GM12864 (cell line): ENCODE results near the gene PPP1R1B.

Experiments
- DNase-seq: peaks from one replicate; pipeline ENCODE4 v3.0.0-alpha.2; 2011; ENCODE audit warnings: low read depth
- H3K4me3 ChIP-seq: 2 replicates; pipeline ENCODE4 v1.5.1; 2011; ENCODE audit warnings: mild to moderate bottlenecking, low read depth, low read length, control low read depth
- CTCF ChIP-seq: IDR thresholded peaks from 2 replicates; pipeline ENCODE4 v1.5.1; 2011; ENCODE audit warnings: low read depth, mild to moderate bottlenecking, moderate library complexity, low read length, control low read depth, inconsistent platforms; ENCODE audit errors: missing control alignments

Gene PPP1R1B

GRCh38 chr17:39669897-39670735, 43.4 kb downstream of the PPP1R1B start:
- no peak overlapping the region for H3K4me3 ChIP-seq
- DNase-seq = no peak
- no peak for TF ChIP-seq CTCF

DNA sequence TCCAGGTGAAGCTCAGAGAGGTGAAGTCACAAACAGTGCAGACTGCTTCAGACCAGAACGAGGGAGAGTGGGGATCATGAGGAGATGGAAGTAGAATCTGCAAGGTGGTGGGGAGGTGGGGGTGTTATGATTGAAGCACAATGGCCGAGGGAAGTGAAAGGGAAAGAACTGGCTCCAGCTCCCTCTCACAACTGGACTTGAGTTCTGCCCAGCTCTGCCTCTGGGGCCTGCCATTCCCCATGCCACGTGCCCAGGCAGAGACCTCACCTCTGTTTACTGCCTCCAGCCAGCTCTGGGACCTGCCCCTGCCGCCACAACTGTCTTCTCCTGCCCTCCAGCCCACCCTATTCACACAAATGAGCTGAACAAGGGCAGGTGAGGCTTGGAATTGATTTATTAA, 44.0 kb downstream of the PPP1R1B start:
- no peak overlapping the region for H3K4me3 ChIP-seq
- no peak for TF ChIP-seq CTCF
- no peak for DNase-seq

GRCh38 chr17:39671651-39672521, 45.1 kb downstream of the PPP1R1B start:
- no peak for DNase-seq
- TF ChIP-seq CTCF = peak; percentile 55

DNA sequence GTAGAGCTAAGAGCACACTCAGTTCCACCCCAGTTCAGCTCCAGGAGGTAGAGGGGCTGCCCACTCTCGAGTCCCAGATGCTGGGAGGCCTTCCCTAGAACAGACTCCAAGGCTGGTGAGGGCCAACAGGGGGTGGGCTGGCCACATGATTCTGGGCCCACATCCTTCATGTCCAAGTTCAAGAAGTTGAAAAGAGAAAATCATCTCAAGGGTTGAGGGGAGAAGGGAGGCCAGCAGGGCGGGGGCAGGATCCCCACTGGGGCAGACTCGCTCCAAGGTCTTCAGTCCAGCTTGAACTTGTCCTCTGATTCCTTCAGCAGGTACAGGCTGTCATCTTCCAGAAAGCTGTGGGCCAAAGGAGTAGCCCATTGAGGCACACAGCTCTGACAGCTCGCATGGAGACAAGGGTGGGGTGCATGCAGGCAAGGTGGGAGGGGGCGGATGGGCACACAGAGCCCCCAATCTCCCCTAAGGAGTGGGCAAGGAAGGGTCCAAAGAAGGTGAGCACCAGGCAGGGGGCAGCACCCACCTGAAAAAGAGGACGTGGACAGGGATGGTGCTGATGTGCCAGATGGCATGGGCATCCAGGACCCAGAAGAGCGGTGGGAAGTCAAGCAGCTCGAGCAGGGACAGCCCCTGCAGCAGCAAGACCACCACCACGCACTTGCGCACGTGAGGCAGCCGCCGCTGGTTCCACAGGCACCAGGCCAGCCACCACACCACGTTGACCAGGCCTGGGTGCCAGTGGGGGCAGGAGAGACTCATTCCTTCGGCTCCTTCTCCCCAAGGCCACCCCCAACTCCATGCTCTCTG, 46.0 kb downstream of the PPP1R1B start:
- no peak for TF ChIP-seq CTCF
- DNase-seq = no peak
- no peak overlapping the region for H3K4me3 ChIP-seq

More at GRCh38 chr17:39671651-39672521, 45.1 kb downstream of the PPP1R1B start:
- H3K4me3 ChIP-seq = no peak overlapping the region

DNA sequence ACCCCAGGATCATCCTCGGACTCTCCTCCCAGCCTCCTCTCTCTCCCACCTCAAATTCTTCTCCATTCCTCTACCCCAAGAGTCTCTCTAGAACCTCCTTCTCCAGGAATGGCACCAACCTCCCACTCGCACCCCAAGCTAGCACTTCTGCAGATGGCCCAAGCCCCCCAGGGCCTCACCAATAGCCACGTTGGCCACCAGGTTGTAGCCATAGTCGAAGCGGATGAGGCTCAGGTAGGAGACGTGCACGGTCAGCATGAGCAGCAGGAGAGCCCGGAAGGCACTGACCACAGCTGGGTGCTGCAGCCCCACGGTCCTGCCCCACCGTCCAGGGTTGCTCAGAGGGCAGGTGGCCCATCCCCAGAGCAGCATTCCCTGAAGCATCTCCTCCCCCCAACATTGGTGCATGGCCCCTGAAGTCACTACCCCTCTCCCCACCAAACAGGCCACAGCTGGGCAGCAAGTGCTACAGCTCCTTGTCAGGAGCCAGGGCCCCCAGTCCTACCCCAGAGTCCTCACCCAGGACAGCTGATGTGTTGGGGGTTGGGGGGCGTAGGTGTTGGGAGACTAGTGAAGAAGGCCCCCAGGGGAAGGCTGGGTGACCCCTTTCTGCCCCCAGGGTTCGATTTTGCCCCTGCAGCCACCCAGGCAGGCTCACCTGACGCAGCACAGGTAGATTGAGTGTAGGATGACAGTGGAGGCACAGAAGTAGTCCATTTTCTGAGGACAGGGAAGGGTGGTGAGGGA, 46.8 kb downstream of the PPP1R1B start:
- no peak for TF ChIP-seq CTCF
- DNase-seq = no peak
- H3K4me3 ChIP-seq = no peak overlapping the region

GRCh38 chr17:39674179-39674578, 47.4 kb downstream of the PPP1R1B start:
- DNase-seq = no peak
- TF ChIP-seq CTCF = no peak
- no peak overlapping the region for H3K4me3 ChIP-seq
